Nephron (organoid): Measurements from ENCODE around the gene FRY.

ENCODE experiments used
- H3K27ac Mint-ChIP-seq, 3 experiments: 2 replicates each; pipeline ENCODE4 v1.8.0; 2020; ENCODE audit warnings: mixed read lengths in 3 of 3, mild to moderate bottlenecking in 2 of 3, moderate library complexity in 1 of 3
- H3K27me3 Mint-ChIP-seq: 2 replicates; pipeline ENCODE4 v1.8.0; 2021; ENCODE audit warnings: low read depth, mild to moderate bottlenecking, moderate library complexity, mixed read lengths
- H3K36me3 Mint-ChIP-seq: 2 replicates; pipeline ENCODE4 v1.8.0; 2020; ENCODE audit warnings: low read depth, mixed read lengths
- H3K4me1 Mint-ChIP-seq: 2 replicates; pipeline ENCODE4 v1.8.0; 2020; ENCODE audit warnings: mixed read lengths
- H3K4me3 Mint-ChIP-seq, 3 experiments: 2 replicates each; pipeline ENCODE4 v1.8.0; 2020; ENCODE audit warnings: mild to moderate bottlenecking in 3 of 3, mixed read lengths in 3 of 3, moderate library complexity in 2 of 3
- H3K9me3 Mint-ChIP-seq: 2 replicates; pipeline ENCODE4 v1.8.0; 2020; ENCODE audit warnings: mixed read lengths
- TF ChIP-seq, protein P1 (sequence below), 3 experiments: fragments of 200-600 bp; sonication (generic); IDR thresholded peaks; one replicate each; pipeline ENCODE4 v1.5.0; 2021; ENCODE audit warnings: antibody characterized with exemption in 3 of 3; ENCODE audit not compliant: unreplicated experiment in 3 of 3

Gene FRY

DNA sequence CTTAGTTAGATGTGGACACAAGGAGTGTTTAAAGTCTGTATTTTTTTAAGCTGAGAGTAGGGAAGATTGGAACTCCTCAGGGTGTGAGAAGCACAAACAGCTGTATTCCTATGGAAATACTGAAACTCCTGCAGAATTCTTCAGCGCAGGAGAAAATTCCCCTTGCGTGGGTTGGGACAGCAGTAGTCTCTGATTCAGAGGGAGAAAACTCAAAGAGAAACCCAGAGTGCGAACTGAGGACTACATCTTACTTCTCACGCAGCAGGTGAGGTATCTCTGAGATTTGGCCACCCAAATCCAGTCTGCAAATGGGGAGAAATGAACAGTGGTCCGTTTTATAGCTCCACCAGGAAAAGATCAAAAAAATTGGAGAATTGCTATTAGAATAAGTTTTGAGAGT lies 60.9 kb downstream of the FRY start:
- H3K27me3 Mint-ChIP-seq: no peaks in the 10 kb centered on the region
- no peak overlapping the region for H3K27ac Mint-ChIP-seq
- no peaks in the 10 kb centered on the region for H3K36me3 Mint-ChIP-seq
- no peak overlapping the region for H3K4me3 Mint-ChIP-seq
- no peaks in the 10 kb centered on the region for H3K9me3 Mint-ChIP-seq
- H3K4me1 Mint-ChIP-seq: peaks cover 10% of the 10 kb centered on the region
- TF ChIP-seq, protein P1, sequence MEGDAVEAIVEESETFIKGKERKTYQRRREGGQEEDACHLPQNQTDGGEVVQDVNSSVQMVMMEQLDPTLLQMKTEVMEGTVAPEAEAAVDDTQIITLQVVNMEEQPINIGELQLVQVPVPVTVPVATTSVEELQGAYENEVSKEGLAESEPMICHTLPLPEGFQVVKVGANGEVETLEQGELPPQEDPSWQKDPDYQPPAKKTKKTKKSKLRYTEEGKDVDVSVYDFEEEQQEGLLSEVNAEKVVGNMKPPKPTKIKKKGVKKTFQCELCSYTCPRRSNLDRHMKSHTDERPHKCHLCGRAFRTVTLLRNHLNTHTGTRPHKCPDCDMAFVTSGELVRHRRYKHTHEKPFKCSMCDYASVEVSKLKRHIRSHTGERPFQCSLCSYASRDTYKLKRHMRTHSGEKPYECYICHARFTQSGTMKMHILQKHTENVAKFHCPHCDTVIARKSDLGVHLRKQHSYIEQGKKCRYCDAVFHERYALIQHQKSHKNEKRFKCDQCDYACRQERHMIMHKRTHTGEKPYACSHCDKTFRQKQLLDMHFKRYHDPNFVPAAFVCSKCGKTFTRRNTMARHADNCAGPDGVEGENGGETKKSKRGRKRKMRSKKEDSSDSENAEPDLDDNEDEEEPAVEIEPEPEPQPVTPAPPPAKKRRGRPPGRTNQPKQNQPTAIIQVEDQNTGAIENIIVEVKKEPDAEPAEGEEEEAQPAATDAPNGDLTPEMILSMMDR (IDR thresholded peaks at IDR 0.05; ENCODE audit: unreplicated experiment in 3 of 3): no peak

DNA sequence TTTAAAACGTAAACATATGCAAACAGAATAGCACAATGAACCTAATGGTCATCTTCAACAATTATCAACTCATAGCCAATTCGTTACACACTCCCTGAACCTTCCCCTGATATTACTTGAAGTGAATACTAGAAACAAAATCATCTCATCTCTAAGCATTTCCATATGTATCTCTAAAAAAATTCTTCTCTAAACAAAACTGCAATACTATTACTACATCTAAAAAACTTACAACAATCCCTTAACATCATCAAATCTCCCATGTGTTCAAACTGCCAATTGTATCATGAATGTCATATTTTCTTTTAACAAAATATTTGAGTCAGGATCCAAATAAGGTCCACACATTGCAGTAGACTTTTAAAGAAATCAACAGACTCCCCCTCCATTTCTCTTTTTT lies 61.4 kb downstream of the FRY start:
- peaks cover 5% of the 10 kb centered on the region for H3K4me1 Mint-ChIP-seq
- no peak overlapping the region for H3K4me3 Mint-ChIP-seq
- TF ChIP-seq, protein P1 (IDR thresholded peaks at IDR 0.05; ENCODE audit: unreplicated experiment in 3 of 3): no peak

DNA sequence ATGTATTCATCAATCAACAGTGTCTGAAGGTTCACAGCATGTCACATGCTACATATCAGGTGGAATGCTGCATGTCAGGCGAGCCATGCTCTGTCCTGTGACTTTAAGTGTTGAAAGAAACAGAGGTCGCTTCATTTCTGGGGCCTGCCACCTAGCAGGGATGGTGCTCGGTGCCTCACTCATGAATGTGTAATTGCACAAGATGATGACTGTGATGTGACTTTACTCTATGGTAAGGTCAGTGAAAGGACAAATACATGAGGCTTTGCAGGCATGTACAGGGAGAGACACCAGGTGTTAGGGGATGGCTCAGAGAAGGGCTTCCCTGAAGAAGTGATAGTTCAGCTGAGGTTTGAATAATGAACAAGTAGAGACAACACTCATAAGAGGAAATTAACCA lies 66.7 kb downstream of the FRY start:
- Mint-ChIP-seq H3K27me3 (no peaks in the 10 kb centered on the region), H3K4me3 (no peak overlapping the region), H3K27ac (no peak overlapping the region), H3K9me3 (no peaks in the 10 kb centered on the region), H3K4me1 (no peaks in the 10 kb centered on the region), H3K36me3 (no peaks in the 10 kb centered on the region)
- TF ChIP-seq, protein P1 (IDR thresholded peaks at IDR 0.05; ENCODE audit: unreplicated experiment in 3 of 3): no peak

More for the DNA sequence above, 61.4 kb downstream of the FRY start:
- Mint-ChIP-seq H3K9me3 (no peaks in the 10 kb centered on the region), H3K36me3 (no peaks in the 10 kb centered on the region), H3K27ac (no peak overlapping the region), H3K27me3 (no peaks in the 10 kb centered on the region)

DNA sequence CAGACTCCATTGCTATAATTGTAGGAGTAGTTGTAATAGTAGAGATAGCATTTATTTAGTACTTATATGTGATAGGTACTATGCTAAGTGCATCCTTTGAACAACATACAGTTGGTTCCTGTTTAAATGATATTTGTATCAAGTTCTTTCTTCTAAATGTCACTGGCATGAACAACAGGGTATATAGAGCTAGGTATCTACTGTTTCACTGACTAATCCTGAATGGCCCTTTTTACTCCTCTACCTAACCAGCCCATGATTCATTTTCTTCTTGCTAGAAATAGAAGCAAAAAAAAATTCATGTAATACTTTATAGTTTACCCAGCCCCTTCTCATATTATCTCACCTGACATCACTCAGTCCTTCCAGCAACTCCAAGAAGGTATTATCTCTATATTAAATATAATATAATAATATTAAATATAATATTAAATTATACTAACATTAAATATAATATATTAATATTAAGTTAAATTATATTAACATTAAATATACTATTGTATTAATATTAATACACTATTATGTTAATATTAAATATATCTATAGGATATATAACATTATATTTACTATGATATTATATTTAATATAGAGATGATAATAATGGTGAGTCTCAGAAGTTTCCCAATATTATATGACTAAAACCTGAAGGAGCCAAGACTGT lies 74.2 kb downstream of the FRY start:
- Mint-ChIP-seq H3K27ac (no peak overlapping the region), H3K9me3 (no peaks in the 10 kb centered on the region), H3K36me3 (no peaks in the 10 kb centered on the region), H3K4me3 (no peak overlapping the region), H3K4me1 (no peaks in the 10 kb centered on the region), H3K27me3 (no peaks in the 10 kb centered on the region)
- TF ChIP-seq, protein P1 (IDR thresholded peaks at IDR 0.05; ENCODE audit: unreplicated experiment in 3 of 3): no peak

DNA sequence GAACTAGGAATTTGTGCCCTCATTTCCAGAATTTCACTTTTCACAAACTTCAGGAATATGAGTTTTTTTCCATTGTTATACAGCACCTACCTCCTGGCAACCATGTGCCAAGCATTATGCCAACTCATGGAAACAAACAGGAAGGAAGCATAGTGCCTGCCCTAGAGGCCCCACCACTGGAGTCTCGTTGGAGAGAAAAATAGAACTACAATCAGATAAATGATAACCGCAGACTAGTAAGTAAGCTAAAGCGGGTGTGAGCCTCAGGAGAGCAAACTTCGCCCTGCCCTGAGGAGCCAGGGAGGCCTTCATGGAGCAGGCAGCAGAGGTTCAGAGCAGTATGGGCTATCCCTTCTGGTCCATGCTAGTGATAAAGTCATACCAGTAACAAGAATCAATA lies 75.9 kb downstream of the FRY start:
- Mint-ChIP-seq H3K9me3 (no peaks in the 10 kb centered on the region), H3K27ac (no peak overlapping the region), H3K4me1 (no peaks in the 10 kb centered on the region), H3K36me3 (no peaks in the 10 kb centered on the region), H3K4me3 (no peak overlapping the region), H3K27me3 (no peaks in the 10 kb centered on the region)
- TF ChIP-seq, protein P1 (IDR thresholded peaks at IDR 0.05; ENCODE audit: unreplicated experiment in 3 of 3): no peak

DNA sequence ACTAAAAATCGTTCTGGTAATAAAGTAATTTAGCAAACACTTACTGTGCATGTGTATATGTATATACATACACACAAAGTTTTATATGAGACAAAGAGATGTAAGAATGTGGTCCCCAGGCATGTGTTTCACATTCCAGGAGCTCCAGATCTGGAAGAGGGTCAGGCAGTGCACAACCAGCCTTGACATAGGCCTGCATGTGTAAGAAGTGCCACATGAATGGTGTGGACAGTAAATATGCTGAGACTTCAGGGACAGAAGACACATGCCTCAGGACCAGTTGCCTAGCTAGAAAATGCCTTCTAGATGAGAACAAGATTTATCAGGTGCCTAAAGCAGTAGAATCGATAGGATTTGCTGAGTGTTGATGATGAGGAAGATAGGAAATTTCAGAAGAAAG lies 76.4 kb downstream of the FRY start:
- H3K9me3 Mint-ChIP-seq: no peaks in the 10 kb centered on the region
- H3K4me3 Mint-ChIP-seq: no peak overlapping the region
- TF ChIP-seq, protein P1 (IDR thresholded peaks at IDR 0.05; ENCODE audit: unreplicated experiment in 3 of 3): no peak
- no peak overlapping the region for H3K27ac Mint-ChIP-seq
- H3K27me3 Mint-ChIP-seq: no peaks in the 10 kb centered on the region
- no peaks in the 10 kb centered on the region for H3K4me1 Mint-ChIP-seq
- no peaks in the 10 kb centered on the region for H3K36me3 Mint-ChIP-seq
